Urinary bladder (tissue), 4 donors: ENCODE results near the gene LPCAT1. TPM values are rescaled to one million over a fixed set of nuclear protein-coding genes. Genes with fewer than 3 reads are reported as not detected.

Experiments
- DNase-seq: peaks from one replicate; pipeline ENCODE4 v3.0.0-alpha.2; 2015; ENCODE audit errors: extremely low spot score
- H3K27ac ChIP-seq: one replicate; pipeline ENCODE4 v1.5.1; 2013; ENCODE audit warnings: low read depth, mild to moderate bottlenecking, moderate library complexity
- H3K36me3 ChIP-seq: one replicate; pipeline ENCODE4 v1.6.1; 2013; ENCODE audit warnings: mild to moderate bottlenecking, moderate library complexity; ENCODE audit not compliant: insufficient read depth
- H3K4me1 ChIP-seq: one replicate; pipeline ENCODE4 v1.6.1; 2013; ENCODE audit warnings: mild to moderate bottlenecking, moderate library complexity; ENCODE audit not compliant: insufficient read depth
- H3K4me3 ChIP-seq: one replicate; pipeline ENCODE4 v1.5.1; 2013; ENCODE audit warnings: low read depth, low read length
- WGBS: extraction: QIAGEN DNeasy Blood & Tissue Kit; methylation state at CpG from one replicate; pipeline ENCODE4 v1.1.7; 2013; 5-methylcytosine and 5-hydroxymethylcytosine counted together
- polyA plus RNA-seq: library from polyadenylated mRNA; stranded (reverse); fragments of 200-250 nt; gene quantifications from one replicate; pipeline ENCODE4 v1.2.3, GENCODE V29; 2013
- total RNA-seq: library from RNA; depleted of rRNA; stranded (reverse); fragments of >200 nt; gene quantifications from one replicate; pipeline ENCODE4 v1.2.3, GENCODE V29; 2014
- donor health status: healthy with polysubstance abuse.
- donor health status: healthy.

LPCAT1 gene
- total and polyA plus RNA-seq, 2 donors: 31.4 to 32.9 TPM

DNA sequence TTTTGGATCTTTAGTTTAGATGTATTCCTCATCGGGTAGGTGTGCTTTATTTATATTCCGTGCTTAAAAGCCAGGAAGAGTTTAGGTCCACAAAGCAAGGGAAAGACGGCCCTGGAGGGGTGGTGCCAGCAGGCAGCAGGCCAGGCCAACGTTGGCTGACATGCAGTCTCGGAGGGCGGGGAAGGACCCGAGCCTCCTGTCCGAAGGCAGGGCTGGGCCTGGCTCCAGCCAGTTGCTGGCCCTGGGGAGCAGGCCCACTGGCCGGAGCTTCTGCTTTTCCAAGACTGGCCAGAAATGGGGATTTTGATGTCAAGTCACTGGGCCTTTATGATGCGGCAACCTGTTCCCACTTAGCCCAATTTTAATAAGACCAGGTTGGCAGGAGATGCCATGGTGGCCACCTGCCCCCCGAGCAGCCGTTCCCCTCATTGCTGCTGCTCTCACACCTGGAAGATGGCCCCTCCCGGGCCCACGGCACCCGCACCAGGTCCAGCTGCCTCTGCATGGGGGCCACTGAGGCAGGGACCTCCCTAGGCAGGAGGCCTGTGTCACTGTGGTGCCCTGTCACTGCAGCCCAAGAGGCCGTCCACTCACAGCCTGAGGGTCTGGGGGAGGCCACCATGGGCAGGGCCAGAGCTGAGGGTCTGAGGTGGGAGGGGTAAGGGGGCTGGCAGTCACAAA lies 23.2 kb downstream of the LPCAT1 start:
- no peak overlapping the region for H3K4me3 ChIP-seq
- 40% methylated on average over 16 of the region's 16 CpGs for WGBS
- H3K4me1 ChIP-seq: no peaks in the 10 kb centered on the region
- H3K27ac ChIP-seq: no peak overlapping the region
- no peak for DNase-seq
- H3K36me3 ChIP-seq: no peaks in the 10 kb centered on the region

DNA sequence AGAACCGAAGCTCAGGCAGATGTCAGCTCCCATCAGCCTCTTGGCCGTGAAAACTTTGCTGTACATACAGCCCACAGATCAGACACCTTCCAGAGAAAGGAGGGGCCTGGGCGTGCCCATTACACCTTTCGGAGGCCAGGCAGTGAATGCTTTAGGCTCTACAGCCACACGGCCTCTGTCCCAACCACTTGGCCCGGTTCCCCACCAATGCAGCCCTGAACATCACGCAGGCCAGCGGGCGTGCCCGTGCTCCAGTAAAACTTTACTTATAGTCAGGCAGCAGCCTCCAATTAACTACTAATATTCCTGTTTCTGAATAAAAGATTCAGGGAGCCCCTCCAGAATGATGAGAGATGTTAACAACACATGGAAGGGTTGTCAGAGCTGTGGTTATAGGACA lies 23.9 kb downstream of the LPCAT1 start:
- no peaks in the 10 kb centered on the region for H3K4me1 ChIP-seq
- no peak overlapping the region for H3K27ac ChIP-seq
- no peak overlapping the region for H3K4me3 ChIP-seq
- 50% methylated on average over 10 of the region's 10 CpGs for WGBS
- no peak for DNase-seq
- H3K36me3 ChIP-seq: no peaks in the 10 kb centered on the region

DNA sequence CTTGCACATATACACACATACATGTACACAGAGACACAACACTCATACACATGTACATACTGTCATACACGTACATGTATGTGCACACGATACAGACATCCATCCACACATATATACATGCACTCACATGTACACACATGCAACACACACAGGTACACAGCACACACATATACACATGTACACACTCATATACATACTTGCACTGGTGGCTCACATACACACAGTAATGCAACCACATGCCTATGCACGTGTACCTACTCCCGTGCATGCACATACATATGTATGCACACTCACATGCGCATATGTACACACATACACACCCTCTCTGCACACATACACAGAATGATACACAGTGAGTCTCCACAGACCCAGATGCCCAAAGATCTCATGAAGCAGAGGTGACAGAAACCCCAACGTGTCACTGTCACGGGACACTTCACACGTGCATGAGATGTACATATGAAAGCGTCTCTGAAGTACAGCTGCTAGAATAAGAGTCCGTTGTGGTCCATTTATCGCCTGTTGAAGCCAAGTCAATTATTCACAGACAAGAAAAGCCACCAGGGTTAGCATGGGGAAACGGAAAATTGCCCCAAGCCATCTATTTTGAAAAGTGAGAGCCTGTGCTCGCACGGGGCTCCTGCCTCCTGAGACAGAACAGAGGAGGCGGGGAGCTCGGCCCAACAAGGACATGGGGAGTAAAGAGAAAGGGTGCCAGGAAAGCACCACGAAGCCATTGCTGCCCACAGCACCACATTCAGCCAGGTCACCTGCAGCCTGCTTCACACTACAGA lies 24.9 kb downstream of the LPCAT1 start:
- Histone ChIP-seq H3K4me1 (no peaks in the 10 kb centered on the region), H3K36me3 (no peaks in the 10 kb centered on the region), H3K4me3 (no peak overlapping the region), H3K27ac (no peak overlapping the region)
- 90% methylated on average over 17 of the region's 17 CpGs for WGBS
- DNase-seq: no peak

DNA sequence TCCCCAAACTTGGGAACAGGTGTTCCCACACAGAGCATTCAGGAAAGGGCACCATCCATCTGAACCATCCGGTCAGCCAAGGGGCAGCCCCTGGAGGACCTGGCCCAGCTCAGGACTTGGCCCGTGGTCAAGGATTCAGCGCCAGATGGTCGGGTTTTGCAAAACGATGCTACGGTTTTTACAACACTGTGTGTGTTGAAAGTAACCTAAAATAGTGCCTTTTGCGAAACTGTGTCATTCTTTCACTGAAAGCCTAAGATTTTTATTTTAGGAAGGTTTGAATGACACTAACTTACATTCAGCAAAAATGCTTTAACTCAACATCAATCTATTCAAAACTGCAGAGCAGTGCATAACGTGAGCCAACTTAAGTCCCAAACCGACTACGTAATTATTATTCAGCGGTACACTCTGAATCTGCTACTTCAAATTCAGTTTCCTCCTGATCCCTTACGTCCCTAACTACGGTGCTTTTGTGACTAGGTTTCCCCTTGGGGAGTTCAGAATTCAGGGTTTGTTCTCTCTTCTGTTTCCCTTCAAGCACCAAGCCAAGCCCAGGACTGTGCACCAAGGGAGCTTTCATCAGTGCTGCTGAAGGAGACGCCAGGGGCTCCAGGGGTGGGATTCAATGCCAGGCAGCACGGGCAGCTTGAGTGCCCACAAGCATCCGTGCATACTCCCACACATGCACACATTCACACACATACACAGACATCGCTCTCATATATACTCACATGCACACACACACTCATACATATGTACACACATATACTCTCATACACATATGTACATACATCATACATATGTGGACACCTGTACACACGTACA lies 25.8 kb downstream of the LPCAT1 start:
- no peaks in the 10 kb centered on the region for H3K36me3 ChIP-seq
- H3K4me1 ChIP-seq: no peaks in the 10 kb centered on the region
- 72% methylated on average over 18 of the region's 18 CpGs for WGBS
- no peak overlapping the region for H3K27ac ChIP-seq
- no peak overlapping the region for H3K4me3 ChIP-seq
- no peak for DNase-seq

DNA sequence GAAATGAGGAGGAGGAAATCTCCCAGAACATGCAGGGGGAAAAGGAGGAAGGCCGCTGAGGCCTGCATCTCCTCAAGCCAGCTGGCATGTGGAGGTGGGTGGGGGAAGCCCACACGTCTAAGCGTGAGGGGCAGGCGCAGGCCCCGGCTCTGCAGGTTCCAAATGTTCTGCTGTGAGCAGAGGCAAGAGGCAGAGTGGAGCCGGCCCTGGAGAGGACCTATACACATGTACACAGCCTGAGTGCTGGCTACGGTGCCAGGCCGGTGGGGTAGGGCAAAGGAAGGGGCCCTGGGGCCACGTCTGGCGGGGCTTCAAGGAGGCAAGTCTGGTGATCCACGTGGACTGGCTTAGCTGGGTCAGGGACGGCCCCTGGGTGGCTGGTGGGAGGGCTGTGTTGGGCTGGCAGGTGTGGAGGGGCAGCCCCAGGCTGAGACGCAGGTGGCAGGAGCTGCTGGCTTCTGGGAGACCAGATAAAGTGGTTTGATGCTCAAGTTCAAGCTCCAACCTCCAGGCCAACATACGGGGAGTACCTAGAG lies 26.4 kb downstream of the LPCAT1 start:
- H3K4me3 ChIP-seq: no peak overlapping the region
- no peak overlapping the region for H3K27ac ChIP-seq
- 70% methylated on average over 14 of the region's 14 CpGs for WGBS
- no peaks in the 10 kb centered on the region for H3K4me1 ChIP-seq
- H3K36me3 ChIP-seq: no peaks in the 10 kb centered on the region
- no peak for DNase-seq

DNA sequence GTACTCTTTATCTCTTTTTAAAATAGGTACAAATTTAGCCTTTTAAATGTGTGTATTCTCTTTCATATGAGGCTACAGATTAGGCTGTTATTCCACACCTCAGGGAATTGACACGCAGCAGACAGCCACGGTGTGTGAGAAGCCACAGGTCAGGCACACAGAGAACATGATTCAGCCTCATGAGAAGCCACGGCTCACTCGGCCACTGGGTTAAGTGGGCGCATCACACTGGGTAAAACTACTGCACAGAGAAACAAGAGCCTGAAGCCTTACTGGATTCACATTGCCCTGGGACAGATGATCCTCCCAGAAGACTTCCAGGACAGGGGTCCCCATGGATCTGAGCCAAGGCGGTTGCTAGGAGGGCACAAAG lies 28.2 kb downstream of the LPCAT1 start:
- H3K36me3 ChIP-seq: no peaks in the 10 kb centered on the region
- no peak overlapping the region for H3K27ac ChIP-seq
- H3K4me1 ChIP-seq: no peaks in the 10 kb centered on the region
- H3K4me3 ChIP-seq: no peak overlapping the region
- DNase-seq: no peak
- 84% methylated on average over 6 of the region's 6 CpGs for WGBS

DNA sequence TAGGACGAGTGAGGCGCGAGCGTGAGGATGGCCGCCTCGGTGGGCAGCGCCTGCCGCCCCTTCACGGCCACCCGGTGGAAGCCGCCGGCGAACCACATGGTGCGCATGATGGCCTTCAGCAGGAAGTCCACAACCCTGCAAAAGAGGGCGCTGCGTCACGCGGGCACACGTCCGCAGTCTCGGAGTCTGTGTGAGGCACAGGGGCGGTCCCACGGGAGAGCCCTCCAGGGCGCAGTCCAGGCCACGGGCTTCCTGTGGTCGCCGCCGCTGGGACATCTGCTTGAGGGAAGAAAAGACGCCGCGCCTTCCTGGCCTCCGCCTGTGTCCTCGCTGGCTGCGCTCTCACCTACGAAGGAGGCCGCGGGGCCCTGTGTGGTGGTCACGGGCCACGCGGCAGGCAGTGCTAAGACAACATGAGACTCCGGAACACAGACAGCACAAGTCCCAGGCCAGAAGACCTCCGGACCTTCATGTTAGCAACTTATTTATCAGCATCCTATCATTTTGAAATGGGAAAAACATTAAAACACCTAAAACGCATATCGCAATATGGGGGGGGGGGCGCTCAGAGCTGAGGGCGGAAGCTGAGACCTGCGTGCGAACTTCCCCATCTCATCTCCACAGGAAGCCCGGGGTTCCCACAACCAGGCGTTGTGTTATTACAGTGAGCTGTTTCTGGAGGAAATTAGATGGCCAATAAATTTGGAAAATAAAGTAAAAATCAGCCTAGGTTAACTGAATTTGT lies 28.8 kb downstream of the LPCAT1 start:
- WGBS: 86% methylated on average over 50 of the region's 50 CpGs
- Histone ChIP-seq H3K4me3 (no peak overlapping the region), H3K4me1 (no peaks in the 10 kb centered on the region), H3K36me3 (no peaks in the 10 kb centered on the region), H3K27ac (no peak overlapping the region)
- DNase-seq: no peak

DNA sequence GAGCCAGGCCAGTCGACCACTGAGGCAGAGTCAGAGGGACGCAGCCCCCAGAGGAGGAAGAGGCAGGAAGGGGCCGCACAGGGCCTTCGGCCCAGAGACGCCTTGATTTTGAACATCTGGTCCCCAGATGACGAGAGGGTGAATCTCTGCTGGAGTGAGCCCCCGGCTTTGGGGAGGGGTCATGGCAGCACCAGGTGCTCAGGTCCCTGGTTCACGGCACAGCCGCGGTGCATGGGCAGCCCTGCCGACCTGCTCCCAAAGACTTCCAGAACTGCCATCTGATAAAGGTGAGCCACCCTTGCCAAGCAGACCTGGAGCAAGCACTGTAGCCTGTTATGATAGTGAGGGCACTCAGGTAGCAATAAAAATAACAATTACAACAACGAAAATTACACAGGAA lies 29.8 kb downstream of the LPCAT1 start:
- H3K4me1 ChIP-seq: no peaks in the 10 kb centered on the region
- 75% methylated on average over 12 of the region's 12 CpGs for WGBS
- no peak overlapping the region for H3K4me3 ChIP-seq
- H3K27ac ChIP-seq: no peak overlapping the region
- DNase-seq: no peak
- peaks cover 2% of the 10 kb centered on the region for H3K36me3 ChIP-seq

DNA sequence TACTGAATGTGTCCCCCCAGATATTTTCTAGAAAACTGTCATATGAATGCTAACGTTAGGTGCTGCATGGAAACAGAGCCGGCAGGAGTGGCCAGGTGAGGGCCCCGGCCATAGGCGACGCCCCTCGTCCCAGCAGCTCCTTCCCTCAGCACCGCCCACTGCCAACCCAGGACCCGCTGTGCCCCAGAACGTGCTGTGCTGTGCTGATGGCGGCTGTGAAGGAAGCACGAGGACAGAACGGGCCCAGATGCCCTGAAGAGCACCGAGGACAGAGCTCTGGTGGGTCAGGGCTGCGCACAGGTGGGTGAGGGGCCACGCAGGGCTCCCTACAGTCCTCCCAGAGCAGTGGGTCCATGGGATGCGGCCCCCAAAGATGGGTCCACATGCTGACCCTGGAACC lies 30.3 kb downstream of the LPCAT1 start:
- no peak for DNase-seq
- no peaks in the 10 kb centered on the region for H3K4me1 ChIP-seq
- 90% methylated on average over 16 of the region's 16 CpGs for WGBS
- H3K36me3 ChIP-seq: peaks cover 2% of the 10 kb centered on the region
- no peak overlapping the region for H3K27ac ChIP-seq
- no peak overlapping the region for H3K4me3 ChIP-seq

DNA sequence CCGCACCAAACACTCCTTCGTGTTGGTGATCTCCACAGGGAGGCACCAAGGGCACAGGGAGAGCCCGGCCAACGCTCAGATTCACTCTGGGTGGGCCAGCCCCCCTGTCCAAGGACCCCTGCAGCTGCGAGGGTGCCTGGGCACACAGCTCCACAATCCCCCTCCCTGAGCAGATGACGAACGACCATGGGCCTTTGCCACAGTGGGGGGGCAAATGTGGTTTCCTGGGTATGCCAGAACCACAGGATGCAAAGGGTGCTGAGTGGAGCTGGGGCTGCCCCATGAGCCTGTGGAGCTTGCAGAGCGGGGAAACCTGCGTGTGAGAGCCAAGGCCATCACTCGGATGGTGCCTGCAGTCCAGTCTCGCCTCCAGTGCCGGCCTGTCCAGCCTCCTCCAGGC lies 31.0 kb downstream of the LPCAT1 start:
- Histone ChIP-seq H3K4me3 (no peak overlapping the region), H3K36me3 (peaks cover 2% of the 10 kb centered on the region), H3K27ac (no peak overlapping the region), H3K4me1 (no peaks in the 10 kb centered on the region)
- DNase-seq: no peak
- WGBS: 83% methylated on average over 12 of the region's 12 CpGs

DNA sequence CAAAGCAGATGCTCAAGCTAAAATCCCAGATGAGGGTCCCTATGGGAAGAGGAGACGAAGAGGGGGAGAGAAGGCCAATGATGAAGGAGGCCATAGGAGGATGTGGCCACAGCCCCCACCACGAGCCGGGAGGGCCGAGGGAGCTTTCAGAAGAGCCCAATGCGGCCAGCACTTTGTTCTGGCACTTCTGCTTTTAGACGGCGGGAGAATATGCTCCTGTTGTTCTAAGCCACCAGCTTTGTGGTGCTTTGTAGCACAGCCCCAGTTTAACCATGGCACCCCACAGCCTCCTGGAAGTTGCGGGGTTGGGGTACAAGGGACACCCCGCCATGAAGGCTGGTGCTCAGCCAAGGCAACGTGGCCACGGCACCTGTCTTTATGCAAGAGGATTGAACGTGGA lies 33.4 kb downstream of the LPCAT1 start:
- Histone ChIP-seq H3K36me3 (peaks cover 2% of the 10 kb centered on the region), H3K4me1 (no peaks in the 10 kb centered on the region), H3K27ac (no peak overlapping the region), H3K4me3 (no peak overlapping the region)
- WGBS: 90% methylated on average over 12 of the region's 12 CpGs
- no peak for DNase-seq

DNA sequence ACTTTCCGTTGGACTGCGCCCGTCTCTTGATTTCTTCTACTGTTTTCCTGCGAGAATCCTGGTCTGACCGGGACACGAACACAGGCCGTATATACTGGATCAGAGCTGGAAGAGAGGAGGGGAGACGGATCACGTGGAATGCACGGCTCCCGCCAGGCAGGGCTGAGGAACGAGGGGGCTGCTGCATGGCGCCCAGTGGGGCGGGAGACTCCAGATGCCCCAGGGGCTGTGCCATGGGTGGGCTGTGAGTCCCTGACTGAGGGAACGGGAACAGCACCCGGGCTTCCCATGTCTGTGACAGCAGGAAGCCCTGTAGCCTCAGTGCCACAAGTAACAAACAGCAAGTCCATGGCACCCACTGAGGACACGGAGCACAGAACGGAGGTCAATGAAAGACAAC lies 34.0 kb downstream of the LPCAT1 start:
- H3K4me3 ChIP-seq: no peak overlapping the region
- 93% methylated on average over 18 of the region's 18 CpGs for WGBS
- no peaks in the 10 kb centered on the region for H3K4me1 ChIP-seq
- DNase-seq: no peak
- H3K27ac ChIP-seq: no peak overlapping the region
- peaks cover 2% of the 10 kb centered on the region for H3K36me3 ChIP-seq
